ENCODE data around the gene SPR.
"Not testable (repeated sequence)": the region's sequence is repeated elsewhere in the genome, so short reads cannot be mapped to it uniquely, and the experiment has no call there.

Gene SPR

DNA sequence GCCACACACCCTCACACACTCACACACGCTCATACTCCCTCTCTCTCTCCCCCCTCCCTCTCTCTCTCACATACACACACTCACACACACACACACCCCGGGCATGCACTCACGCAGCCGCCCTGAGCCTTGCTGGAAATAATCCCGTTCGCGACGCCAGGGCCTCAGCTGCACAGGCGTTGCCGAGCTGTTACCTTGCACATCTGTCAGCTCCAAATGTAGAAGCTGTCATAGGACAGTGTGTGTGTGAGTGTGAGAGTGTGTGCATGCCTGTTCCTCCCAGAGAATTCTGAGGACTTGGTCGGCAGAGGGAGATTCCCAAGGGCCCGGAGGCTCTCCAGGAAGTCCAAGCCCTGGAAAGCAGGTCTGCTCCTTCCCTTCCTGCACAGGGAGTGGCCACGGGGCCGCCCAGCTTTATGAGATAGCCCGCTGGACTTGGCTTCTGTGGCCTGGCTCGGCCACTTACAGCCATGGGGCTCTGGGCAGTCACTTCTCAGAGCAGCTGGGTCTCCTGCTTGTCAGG, 8.6 kb downstream of the SPR start:
- H3K4me3 ChIP-seq (ENCODE audit: low read depth, low read length), result no peak overlapping the region
- DNase-seq (ENCODE audit: low read depth), result peak; percentile 61
- TF ChIP-seq, protein P1, sequence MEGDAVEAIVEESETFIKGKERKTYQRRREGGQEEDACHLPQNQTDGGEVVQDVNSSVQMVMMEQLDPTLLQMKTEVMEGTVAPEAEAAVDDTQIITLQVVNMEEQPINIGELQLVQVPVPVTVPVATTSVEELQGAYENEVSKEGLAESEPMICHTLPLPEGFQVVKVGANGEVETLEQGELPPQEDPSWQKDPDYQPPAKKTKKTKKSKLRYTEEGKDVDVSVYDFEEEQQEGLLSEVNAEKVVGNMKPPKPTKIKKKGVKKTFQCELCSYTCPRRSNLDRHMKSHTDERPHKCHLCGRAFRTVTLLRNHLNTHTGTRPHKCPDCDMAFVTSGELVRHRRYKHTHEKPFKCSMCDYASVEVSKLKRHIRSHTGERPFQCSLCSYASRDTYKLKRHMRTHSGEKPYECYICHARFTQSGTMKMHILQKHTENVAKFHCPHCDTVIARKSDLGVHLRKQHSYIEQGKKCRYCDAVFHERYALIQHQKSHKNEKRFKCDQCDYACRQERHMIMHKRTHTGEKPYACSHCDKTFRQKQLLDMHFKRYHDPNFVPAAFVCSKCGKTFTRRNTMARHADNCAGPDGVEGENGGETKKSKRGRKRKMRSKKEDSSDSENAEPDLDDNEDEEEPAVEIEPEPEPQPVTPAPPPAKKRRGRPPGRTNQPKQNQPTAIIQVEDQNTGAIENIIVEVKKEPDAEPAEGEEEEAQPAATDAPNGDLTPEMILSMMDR (conservative IDR thresholded peaks at IDR 0.05; ENCODE audit: low read depth, low read length), result no peak

DNA sequence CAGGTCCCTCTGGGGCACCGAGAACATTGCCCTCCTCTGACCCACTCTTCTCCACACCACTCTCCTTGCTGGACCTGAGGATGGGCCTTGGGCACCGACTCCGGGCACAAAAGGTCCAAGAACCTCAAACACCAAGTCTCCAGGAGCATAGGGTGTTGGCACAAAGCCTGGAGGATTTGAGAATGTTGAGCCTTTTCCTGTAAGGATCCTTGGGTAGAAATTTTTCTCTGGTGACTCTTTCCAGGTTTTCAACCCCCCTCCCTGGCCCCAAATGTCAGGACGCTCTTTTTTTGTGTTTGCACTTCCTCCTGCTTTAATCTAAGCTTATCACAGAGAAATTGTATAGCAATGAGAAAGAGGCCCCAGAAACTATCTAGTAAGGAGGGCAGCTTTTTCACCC, 9.2 kb downstream of the SPR start:
- no peak for DNase-seq (ENCODE audit: low read depth)
- H3K4me3 ChIP-seq (ENCODE audit: low read depth, low read length), result no peak overlapping the region
- TF ChIP-seq, protein P1 (conservative IDR thresholded peaks at IDR 0.05; ENCODE audit: low read depth, low read length), result no peak

DNA sequence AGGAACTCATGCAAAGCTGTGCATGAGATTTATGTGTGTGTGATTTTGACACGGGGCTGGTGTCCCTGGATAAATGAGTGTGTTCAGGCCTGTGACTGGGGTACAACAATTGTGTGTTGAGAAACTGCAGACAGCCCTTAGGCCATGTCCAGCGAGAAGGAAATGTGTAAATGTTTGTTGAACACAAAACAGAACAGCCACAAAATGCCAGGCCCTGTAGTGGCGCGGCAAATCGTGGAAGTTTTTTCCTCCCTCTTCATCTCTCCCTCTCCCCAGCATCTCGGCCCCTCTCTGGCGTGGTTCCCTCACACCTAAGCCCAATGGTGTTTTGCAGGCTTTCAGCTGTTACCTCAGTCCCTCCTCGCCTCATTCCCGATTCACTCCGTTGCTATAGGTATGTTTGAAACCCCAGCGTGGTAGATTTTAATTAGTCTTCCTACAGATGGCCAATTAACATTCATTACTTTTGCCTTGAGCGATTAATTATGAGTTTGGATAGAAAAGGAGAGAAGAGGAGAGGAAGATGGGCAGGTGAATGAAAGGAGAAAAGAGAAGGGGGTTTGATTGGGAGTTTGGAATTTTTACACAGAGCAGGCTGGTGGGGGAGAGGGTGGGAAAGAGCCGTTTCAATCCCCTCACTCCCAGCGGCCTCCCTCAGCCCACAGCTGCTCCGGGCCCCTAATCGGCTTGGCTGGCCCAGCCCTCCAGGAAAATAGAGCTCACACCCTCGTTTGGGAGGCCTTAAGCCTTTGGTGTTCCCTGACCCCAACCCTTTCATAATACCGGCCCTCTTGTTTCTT, 10.8 kb downstream of the SPR start:
- no peak overlapping the region for H3K4me3 ChIP-seq (ENCODE audit: low read depth, low read length)
- TF ChIP-seq, protein P1 (conservative IDR thresholded peaks at IDR 0.05; ENCODE audit: low read depth, low read length), result no peak
- DNase-seq (ENCODE audit: low read depth), result no peak

DNA sequence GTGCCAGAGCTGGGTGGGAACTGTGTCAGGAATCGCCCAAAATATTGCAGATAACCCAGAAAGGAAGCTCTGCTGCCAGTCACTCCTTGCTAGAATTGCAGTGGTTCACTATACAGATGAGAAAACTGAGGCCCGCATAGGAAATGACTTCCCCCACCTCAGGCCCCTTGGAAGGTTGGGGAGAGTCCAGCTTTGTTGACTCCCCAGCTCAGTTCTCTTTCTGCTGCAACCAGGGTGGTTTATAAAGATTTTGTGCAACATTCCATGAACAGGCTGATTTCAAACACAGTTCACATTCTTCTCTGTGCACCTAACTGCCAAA, 11.3 kb downstream of the SPR start:
- DNase-seq (ENCODE audit: low read depth), result no peak

DNA sequence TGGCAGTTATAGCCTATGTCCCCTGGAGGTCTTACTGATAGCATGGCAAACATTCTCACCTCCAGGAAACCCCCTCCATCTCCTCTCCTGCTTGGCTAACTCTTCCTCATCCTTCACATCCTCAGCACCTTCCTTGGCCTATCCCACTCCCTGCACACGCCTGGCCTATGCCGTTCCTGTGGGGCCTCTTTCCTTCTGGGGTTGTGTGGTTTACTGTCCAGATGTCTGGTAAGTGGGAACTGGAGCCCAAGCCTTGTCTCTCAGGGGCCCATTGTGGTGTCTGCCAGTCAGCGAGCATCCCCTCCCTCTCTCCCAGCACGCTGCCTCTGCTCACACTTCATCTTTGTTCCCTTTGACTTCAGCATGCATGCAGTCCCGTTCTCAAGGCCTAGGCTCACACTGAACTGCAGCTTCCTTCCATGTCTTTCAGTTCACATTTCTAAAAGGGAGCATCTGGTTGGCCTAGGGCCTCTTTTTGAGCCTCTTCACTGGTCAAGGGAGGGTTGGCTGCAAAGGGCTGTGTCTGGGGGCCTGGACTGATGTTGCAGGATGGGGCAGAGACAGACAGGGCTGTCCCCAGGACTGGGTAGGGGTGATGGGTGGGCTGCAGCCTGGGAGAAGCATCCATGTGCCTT, 13.1 kb downstream of the SPR start:
- TF ChIP-seq, protein P1 (conservative IDR thresholded peaks at IDR 0.05; ENCODE audit: low read depth, low read length), result no peak
- no peak for DNase-seq (ENCODE audit: low read depth)
- no peak overlapping the region for H3K4me3 ChIP-seq (ENCODE audit: low read depth, low read length)

More for the DNA sequence above, 11.3 kb downstream of the SPR start:
- TF ChIP-seq, protein P1 (conservative IDR thresholded peaks at IDR 0.05; ENCODE audit: low read depth, low read length), result no peak
- no peak overlapping the region for H3K4me3 ChIP-seq (ENCODE audit: low read depth, low read length)

DNA sequence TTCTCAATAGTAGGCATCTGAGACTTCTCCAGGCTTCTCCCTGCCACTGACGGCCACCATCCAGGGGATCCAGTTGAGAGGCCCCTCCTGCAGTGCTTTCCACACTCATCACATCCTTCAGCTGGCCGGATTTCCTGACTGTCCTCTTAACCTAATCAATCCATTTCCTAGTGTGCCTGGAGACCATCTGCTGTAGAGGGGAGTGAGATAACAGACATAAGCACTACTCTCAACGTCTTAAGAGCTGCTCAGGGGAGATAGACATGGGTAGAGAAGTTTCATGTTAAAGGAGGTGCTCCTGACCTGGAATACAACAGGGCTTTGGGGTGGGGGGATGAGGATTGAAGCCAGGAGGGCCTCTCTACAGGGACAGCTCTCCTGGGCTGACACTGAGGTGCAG, 14.2 kb downstream of the SPR start:
- TF ChIP-seq, protein P1 (conservative IDR thresholded peaks at IDR 0.05; ENCODE audit: low read depth, low read length), result no peak
- no peak overlapping the region for H3K4me3 ChIP-seq (ENCODE audit: low read depth, low read length)
- DNase-seq (ENCODE audit: low read depth), result no peak

DNA sequence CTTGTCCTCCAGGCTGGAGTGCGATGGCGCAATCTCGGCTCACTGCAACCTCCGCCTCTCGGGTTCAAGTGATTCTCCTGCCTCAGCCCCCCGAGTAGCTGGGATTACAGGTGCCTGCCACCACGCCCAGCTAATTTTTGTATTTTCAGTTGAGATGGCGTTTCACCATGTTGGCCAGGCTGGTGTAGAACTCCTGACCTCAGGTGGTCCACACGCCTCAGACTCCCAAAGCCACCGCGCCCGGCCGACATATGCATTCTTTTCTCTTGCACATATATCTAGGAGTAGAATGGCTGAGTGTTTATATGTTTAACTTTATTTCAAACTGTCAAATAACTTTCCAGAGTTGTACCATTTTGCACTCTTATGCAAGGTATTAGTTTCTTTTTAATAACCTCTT, 20.2 kb downstream of the SPR start:
- not testable (repeated sequence) for H3K4me3 ChIP-seq (ENCODE audit: low read depth, low read length); DNase-seq (ENCODE audit: low read depth)

Data from choroid plexus epithelial cell (primary cell).